Upper lobe of right lung (tissue), 1 donor: ENCODE measurements around the gene ANKRD27. TPM values are rescaled to one million over a fixed set of nuclear protein-coding genes. Genes with fewer than 3 reads are reported as not detected.

Source experiments
- ATAC-seq: fragments of 200-7000 bp; cut with Tn5 transposase; one replicate; pipeline ENCODE4 v1.9.1; 2020; ENCODE audit warnings: mild to moderate bottlenecking, moderate library complexity
- DNase-seq: peaks from one replicate; pipeline ENCODE4 v3.0.0-alpha.2; 2020
- H3K27ac ChIP-seq: fragments of 200-600 bp; one replicate; pipeline ENCODE4 v1.8.0; 2022
- H3K27me3 ChIP-seq: fragments of 200-600 bp; one replicate; pipeline ENCODE4 v1.8.0; 2022; ENCODE audit warnings: mild to moderate bottlenecking
- H3K36me3 ChIP-seq: fragments of 200-600 bp; one replicate; pipeline ENCODE4 v1.8.0; 2022
- H3K4me1 ChIP-seq: fragments of 200-600 bp; one replicate; pipeline ENCODE4 v1.8.0; 2022
- H3K4me3 ChIP-seq: fragments of 200-600 bp; one replicate; pipeline ENCODE4 v1.8.0; 2022; ENCODE audit warnings: mild to moderate bottlenecking
- H3K9me3 ChIP-seq: fragments of 200-600 bp; one replicate; pipeline ENCODE4 v1.8.0; 2022
- CTCF ChIP-seq: fragments of 200-600 bp; IDR thresholded peaks from one replicate; pipeline ENCODE4 v1.8.0; 2022; ENCODE audit warnings: antibody characterized with exemption
- intact Hi-C: fragments of 100-400 bp; cut with DNase I; formaldehyde crosslinking; loops from one replicate; pipeline ENCODE4 v1.11.0; 2022
- total RNA-seq: library from RNA; stranded (reverse); fragmentation: NEBNext Ultra II Directional; extraction: Animal tissue kit (Norgen Biotek cat#: 25700); gene quantifications from one replicate; pipeline ENCODE4 v1.2.1, GENCODE V29; 2021
- donor health status: DM: no; HTN: yes; CAD: no; lungs with severe emphysema.

The ANKRD27 gene
- total RNA-seq, 1 donor from 2014 or later = 35.6 TPM

DNA sequence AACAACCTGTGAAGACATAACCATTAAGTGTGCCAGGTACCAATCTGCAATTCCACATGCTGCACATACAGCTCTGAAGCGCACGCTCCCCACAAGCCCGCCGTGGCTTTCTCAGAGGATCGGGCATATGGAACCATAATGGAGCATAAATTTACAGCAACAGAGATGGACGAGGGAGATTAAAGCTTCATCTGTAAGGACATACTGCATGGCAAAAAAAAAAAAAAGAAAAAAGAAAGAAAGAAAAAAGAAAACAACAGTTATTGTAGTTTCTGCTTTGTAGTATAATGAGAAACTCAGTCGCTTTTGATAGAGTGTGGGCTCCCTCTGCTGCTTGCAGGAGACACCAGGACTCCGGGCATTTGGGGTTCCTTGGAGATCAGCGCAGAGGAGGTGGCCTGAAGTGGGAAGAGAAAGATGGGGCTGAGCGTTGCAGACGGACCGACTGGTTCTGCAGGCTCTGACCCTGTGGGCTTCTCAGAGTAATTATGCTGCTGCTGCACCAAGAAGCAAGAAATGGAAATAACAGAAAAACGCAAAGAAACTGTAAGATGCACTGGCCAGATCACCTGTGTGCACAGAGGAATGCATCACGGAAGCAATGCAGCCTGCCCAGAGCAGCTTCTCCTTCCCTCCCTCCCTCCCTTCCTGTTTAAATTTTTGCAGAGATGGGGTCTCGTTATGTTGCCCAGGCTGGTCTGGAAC lies 104.7 kb downstream of the ANKRD27 start:
- H3K36me3 ChIP-seq = no peaks in the 10 kb centered on the region
- no peaks in the 10 kb centered on the region for H3K9me3 ChIP-seq
- ATAC-seq (peak; percentile 80), DNase-seq (no peak)
- no peak overlapping the region for H3K4me3 ChIP-seq
- no peaks in the 10 kb centered on the region for H3K4me1 ChIP-seq
- TF ChIP-seq CTCF = peak; percentile 53
- H3K27ac ChIP-seq = no peak overlapping the region
- peaks cover 27% of the 10 kb centered on the region for H3K27me3 ChIP-seq
- intact Hi-C loops = loop anchor here (10.0 kb wide), 1 partner anchor 225 kb away; the partner anchor contains the start of gene ZNF507

GRCh38 chr19:32567486-32567885 lies 107.5 kb downstream of the ANKRD27 start:
- Histone ChIP-seq H3K9me3 (no peaks in the 10 kb centered on the region), H3K27me3 (peaks cover 27% of the 10 kb centered on the region), H3K4me1 (no peaks in the 10 kb centered on the region), H3K36me3 (no peaks in the 10 kb centered on the region), H3K27ac (no peak overlapping the region), H3K4me3 (no peak overlapping the region)
- intact Hi-C loops = no loop called here
- no peak for TF ChIP-seq CTCF
- ATAC-seq (no peak), DNase-seq (no peak)

GRCh38 chr19:32566246-32566830 lies 108.6 kb downstream of the ANKRD27 start:
- Histone ChIP-seq H3K27me3 (peaks cover 27% of the 10 kb centered on the region), H3K36me3 (no peaks in the 10 kb centered on the region), H3K27ac (no peak overlapping the region), H3K4me3 (no peak overlapping the region), H3K9me3 (no peaks in the 10 kb centered on the region), H3K4me1 (no peaks in the 10 kb centered on the region)
- DNase-seq (no peak), ATAC-seq (no peak)
- intact Hi-C loops = no loop called here
- no peak for TF ChIP-seq CTCF

DNA sequence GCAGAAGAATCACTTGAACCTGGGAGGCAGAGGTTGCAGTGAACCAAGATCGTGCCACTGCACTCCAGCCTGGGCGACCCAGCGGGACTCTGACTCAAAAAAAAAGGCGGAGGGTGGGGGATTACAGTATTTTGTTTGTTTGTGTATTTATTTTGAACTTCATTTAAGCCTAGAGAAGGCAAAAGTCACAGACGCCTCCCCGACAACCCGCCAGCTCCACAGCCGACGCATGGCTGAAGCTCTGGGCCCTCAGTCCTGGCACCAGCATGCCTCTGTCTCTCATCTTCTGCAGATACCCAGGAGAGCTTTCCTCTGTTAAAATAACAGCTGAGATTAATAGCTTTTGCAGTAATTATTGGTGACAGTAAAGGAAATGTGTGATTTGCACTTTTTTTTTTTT lies 111.2 kb downstream of the ANKRD27 start:
- no peak for ATAC-seq
- H3K4me1 ChIP-seq = no peaks in the 10 kb centered on the region
- intact Hi-C loops = no loop called here

DNA sequence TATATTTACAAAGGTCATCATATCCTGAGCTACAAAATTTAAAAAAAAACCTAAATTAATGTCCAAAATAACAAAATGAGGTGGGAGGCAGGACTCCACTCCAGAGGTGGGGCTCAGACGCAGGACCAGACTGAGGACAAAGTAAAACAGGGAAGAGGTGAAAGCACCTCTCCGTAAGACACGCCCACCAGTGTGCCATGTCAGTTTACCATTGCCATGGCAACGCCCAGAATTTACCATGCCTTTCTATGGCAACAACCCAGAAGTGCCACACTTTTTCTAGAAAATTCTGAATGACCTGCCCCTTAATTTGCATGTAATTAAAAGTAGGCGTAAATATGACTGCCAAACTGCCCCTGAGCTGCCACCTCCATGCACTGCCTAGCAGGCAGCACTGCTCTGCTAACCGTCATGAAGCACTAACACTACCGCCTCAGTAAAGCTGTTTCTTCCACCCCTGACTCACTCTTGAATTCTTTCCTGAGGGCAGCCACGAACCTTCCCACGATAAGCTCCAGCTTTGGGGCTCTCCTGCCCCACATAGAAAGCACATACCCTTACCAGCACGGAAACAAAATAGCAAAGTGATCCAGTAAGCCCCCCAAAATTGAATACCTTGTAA lies 116.3 kb downstream of the ANKRD27 start:
- no peak for TF ChIP-seq CTCF
- DNase-seq (no peak), ATAC-seq (no peak)
- H3K27me3 ChIP-seq = no peaks in the 10 kb centered on the region
- H3K4me3 ChIP-seq = no peak overlapping the region
- H3K27ac ChIP-seq = no peak overlapping the region
- H3K36me3 ChIP-seq = no peaks in the 10 kb centered on the region
- no peaks in the 10 kb centered on the region for H3K4me1 ChIP-seq
- intact Hi-C loops = no loop called here
- H3K9me3 ChIP-seq = no peaks in the 10 kb centered on the region

More for the DNA sequence above, 111.2 kb downstream of the ANKRD27 start:
- TF ChIP-seq CTCF = no peak
- H3K36me3 ChIP-seq = no peaks in the 10 kb centered on the region
- no peak overlapping the region for H3K4me3 ChIP-seq
- H3K27ac ChIP-seq = no peak overlapping the region
- no peaks in the 10 kb centered on the region for H3K9me3 ChIP-seq
- no peak for DNase-seq
- H3K27me3 ChIP-seq = peaks cover 14% of the 10 kb centered on the region
